GM18909 (cell line): Measurements from ENCODE around the gene KLC4.
"Not testable (repeated sequence)": the region's sequence is repeated elsewhere in the genome, so short reads cannot be mapped to it uniquely, and the experiment has no call there.

ENCODE experiments used
- ATAC-seq: cut with Tn5 transposase; IDR thresholded peaks from one replicate; pipeline ENCODE4 v1.9.1; 2021; ENCODE audit warnings: mild to moderate bottlenecking; ENCODE audit not compliant: unreplicated experiment, poor library complexity

Gene KLC4

DNA sequence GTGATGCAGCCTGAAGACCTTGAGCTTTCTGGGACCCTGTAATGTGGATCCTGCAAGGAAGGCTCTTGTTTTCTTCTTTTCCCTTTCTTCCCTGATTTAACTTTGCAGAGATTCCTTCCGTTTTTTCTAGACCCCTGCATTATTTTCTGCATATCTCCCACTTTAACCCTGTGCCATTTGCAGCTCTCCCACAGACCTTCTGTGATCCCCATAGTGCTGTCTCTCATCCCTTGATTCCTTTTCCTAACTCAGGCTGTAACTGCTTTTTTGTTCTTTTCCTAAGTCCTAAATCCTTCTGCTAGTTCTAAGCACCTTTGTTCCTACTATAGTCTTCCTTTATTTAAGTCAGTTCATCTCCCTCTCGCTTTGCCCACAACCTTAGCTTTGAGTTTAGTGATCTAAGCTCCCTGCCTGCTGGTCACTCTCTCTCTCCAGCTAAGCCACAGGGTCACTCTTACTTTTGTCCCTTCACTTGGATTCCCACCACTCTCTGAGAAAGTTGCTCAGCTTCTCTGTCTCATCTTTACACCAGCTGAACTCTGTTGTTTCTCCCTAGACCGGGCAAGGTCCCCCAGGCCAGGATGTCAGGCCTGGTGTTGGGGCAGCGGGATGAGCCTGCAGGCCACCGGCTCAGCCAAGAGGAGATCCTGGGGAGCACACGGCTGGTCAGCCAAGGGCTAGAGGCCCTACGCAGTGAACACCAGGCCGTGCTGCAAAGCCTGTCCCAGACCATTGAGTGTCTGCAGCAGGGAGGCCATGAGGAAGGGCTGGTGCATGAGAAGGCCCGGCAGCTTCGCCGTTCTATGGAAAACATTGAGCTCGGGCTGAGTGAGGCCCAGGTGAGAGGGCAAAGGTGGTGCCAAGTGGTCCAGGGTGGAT lies 1.6 kb downstream of the KLC4 start:
- no peak for ATAC-seq

DNA sequence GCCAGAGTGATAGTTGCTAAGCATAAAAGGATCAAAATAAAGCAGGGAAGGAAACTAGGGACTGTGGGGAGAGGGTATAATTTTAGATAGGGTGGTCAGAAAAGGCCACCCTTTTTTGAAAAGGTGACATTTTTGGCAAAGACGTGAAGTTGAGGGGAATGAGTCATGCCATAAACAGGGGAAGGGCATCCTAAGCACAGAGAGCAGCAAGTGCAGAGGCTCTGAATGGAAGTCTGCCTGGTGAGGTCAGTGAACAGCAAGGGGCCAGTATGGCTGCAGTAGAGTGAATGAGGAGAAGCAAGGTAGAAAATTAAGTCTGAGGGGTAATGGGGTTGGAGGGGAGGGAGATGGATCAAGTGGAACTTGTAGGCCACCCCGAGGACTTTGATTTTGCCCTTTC lies 2.4 kb downstream of the KLC4 start:
- no peak for ATAC-seq

- ATAC-seq: no peak
Observed at GRCh38 chr6:43062818-43063217, 3.4 kb downstream of the KLC4 start.

DNA sequence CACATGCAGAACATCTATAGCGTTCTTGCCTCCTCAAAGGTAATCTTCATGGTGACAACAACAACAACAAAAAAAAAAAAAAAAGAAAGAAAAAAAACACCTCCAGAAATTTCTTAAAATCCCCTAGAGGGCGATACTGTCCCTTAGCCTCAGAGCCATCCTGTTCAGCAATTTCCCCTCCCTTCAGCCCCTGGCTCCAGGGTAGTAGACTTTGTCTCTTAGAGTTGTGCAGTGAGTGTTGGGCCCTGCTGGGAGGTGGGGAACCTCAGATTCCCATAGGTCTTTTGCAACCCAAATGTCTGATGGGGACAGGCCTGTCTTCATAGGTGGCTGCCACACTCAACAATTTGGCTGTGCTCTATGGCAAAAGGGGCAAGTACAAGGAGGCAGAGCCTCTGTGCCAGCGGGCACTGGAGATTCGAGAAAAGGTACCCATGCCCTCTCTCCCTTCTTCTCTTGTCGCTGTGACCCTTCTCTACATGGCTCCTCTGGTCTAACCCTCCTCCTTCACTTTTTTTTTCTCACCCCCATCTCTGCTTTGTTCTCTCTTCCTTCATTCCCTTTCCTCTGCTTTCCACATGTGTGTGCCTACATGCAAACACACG lies 10.7 kb downstream of the KLC4 start:
- ATAC-seq: no peak

GRCh38 chr6:43074847-43075669 lies 15.6 kb downstream of the KLC4 start:
- no peak for ATAC-seq

DNA sequence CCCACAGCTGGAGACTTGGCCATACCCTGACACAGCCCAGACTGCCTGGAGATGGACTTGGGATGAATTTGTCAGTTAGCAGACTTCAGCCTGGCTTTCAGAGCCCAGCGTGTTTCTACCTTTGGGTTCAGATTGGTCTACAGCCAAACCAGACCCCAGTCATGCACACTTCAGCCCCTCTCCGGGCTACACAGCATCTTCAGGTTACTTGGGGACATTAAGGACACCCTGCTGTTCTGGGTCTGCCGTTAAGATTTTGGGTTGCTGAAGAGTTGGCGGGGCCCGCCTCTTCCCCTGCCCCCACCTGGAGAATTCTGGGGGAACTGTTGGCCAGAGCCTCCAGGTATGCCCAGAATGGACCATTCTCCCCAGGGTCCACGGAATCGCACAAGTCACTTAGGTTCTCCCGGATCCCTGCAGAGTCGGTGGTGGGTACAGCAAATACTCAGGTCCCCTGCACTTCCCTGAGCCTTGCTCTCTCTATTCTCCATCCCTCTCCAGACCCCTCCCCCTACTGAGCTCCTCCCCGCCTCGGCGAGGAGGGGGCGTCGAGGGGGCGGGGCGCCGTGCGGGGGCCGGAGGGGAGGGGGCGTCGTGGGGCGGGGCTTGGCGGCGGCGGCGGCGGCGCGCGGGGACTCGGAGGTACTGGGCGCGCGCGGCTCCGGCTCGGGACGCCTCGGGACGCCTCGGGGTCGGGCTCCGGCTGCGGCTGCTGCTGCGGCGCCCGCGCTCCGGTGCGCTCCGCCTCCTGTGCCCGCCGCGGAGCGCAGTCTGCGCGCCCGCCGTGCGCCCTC lies 16.4 kb downstream of the KLC4 start, which contains the start of gene PTK7:
Gene PTK7 (plus strand): TSS at position 645 of the 794 bp plus-strand sequence. CDS start 175 bp downstream, outside the sequence.
- no peak for ATAC-seq

DNA sequence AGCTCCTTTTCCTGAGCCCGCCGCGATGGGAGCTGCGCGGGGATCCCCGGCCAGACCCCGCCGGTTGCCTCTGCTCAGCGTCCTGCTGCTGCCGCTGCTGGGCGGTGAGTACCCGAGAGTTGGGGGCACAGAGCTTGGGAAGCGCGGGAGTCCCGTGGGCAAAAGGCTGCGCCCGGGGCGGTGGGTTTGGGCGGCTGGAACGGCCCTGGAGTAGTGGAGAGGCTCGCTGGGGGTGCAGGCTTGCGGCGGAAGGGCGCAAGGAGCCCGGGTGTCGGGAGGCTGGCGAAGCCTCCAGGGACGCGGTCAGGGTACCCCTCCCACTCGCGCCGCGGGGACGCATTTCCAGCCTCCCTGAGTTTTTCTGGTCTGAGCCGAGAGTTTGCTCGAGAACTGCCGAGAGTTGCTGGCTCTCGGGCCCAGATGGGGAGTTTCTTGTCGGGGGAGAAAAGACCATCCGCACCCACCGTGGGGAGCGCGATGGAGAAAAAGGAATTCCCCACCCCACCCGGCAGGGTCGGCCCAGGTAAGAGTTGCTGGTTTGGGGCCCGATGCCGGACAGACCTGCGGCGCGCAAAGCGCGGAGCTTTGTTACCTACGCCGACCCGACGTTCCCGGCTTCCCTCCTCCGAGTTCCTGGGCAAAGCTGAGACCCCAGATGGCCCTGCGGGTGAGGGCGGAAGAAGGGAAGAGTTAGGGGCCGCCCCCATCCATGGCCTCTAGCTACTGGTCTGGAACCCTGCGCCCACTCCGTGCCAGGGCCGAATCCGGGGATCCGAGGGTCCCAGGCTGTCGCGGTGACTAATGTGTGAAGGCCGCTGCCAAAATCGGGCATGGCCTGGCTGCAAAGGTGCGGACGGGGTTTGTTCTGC lies 17.3 kb downstream of the KLC4 start:
- no peak for ATAC-seq

GRCh38 chr6:43077333-43077809 lies 17.9 kb downstream of the KLC4 start:
- no peak for ATAC-seq

- no peak for ATAC-seq
Observed at GRCh38 chr6:43077981-43078511, 18.6 kb downstream of the KLC4 start.

GRCh38 chr6:43078691-43079090 lies 19.3 kb downstream of the KLC4 start:
- ATAC-seq: no peak

DNA sequence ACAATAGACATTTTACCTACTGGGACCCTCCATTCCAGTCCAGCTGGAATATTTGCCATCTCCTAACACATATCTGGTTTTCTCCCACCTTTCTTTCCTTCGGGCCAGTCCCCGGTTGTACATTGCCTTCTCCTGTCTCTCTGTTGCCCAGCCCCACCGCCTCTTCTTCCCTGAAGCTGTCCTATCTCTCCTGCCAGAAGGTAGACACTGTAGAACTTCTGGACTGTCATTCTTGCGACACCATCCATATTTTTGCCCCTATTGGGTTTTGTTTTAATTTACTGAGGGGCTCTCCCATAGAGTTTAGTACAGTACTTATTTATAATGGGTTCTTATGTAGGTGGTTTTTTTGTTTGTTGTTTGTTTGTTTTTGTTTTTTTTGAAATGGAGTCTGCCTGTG lies 21.6 kb downstream of the KLC4 start:
- no peak for ATAC-seq

DNA sequence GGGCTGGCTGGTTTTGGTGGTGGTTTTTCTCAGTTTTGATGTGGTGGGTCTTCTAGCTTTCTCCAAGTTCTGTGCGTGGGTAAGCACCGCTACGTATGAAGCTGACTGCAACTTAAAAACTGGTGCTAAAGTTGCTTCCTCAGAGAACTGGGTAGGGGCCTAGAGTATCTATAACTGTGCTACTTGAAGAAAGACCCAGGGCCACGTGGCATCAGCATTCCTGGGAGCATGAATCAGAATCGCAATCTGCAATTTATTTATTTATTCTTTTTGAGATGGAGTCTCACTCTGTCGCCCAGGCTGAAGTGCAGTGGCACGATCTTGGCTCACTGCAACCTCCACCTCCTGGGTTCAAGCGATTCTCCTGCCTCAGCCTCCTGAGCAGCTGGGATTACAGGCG lies 22.5 kb downstream of the KLC4 start:
- not testable (repeated sequence) for ATAC-seq

DNA sequence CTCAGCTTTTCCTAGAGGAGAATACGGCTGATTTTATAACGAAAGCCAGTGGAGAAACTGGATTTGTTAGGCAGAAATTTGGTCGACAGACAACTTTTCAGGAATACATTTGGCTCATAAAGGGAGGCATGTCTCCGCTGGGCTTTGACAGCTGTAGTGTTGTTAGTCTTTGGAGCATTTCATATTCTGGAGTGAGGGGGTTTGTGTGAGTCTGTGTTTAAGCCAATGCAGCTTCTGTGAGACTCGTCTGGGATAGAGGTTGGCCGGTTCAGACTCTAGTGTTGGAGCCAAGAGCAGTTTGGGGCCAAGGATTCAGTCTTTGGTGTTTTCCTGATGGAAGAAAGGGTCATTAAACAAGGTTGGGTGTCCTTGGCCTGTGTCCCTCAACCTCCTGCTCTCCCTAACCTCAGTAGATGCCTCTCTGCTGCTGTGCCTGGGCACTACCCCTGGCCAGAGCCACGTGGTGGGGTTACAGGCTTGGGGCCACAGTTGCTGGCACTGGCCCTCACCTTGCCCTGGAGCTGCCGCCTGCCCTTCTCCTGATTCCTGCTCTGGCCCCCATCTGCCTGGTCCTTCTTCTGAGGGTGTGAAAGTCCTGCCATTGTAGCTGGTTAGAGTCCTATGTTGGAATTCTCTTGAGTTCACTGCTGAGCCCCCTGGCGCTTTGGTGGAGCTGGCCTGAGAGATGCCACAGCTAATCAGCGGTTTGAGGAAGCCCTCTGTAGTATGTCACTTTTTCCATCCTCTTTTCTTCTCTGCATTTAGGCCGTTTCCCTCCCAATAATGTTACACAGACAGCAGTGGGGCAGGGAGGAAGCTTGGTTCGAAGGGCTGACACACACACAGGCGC lies 23.6 kb downstream of the KLC4 start:
- ATAC-seq: no peak

- ATAC-seq: no peak
Observed at GRCh38 chr6:43086022-43086658, 26.7 kb downstream of the KLC4 start.

- no peak for ATAC-seq
Observed at GRCh38 chr6:43088654-43089056, 29.2 kb downstream of the KLC4 start.

DNA sequence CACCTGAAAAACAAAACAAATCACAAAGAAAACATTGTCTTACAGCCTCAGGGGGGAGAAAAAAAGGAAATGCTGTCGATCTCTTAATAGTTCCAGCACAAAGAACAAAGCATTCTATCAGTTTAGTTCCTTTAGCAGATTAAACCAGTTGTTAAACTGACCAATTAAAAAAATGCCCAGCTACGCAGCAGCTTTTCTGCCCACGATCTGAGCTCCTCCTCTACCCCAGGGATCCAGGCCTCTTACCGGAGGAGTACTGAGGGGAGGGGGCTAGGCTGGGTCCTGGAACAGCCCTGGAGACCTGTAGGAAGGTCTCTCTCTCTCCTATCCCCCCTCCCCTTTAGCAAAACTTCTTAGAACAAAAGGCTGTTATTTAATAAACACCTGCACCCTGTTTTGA lies 30.0 kb downstream of the KLC4 start:
- ATAC-seq: no peak

DNA sequence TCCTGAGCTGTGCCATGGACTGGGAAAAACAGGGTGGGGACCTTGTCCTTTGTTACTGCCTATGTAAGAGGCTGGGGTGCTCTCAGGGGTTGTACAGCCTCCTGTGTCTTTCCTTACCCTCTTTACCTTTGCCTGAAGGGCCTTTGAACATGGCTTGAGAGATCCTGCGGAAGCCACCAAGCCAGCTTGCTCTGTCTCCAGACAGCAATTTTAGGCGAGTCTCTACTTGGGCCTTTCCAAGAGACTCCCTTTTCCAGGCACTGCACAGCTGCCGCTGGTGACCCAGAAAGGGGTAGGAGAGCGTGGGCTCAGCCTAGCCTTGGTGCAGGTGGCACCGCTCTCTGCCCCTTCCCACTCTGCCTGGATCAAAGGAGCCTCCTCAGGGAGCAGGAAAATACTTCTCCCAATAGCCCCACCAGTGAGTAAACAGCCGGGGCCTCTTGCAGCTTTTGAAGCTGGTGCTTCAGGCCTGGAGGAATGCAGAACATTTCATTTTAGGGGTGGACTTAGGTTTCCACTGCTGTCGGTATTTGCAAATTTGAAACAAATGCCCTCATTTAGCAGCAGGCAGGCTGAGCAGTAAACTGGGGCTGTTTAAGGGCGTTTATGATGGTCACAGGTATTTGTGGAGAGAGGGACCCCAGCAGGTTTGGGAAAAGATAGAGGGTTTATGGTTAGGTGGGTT lies 30.6 kb downstream of the KLC4 start:
- no peak for ATAC-seq
